K562 (cell line): ENCODE data around the gene SEMA6C. TPM values are rescaled to one million over a fixed set of nuclear protein-coding genes. Genes with fewer than 3 reads are reported as not detected.
A peak's percentile ranks its signal among the peaks of the same experiment; 100 is the strongest.

Source experiments
- DNMT1 ChIP-seq: fragments of 450-650 bp; IDR thresholded peaks from 2 replicates; pipeline ENCODE4 v1.6.1; 2016; ENCODE audit warnings: antibody characterized with exemption, mild to moderate bottlenecking
- FOXK2 ChIP-seq, 2 experiments: fragments of 450-650 bp; IDR thresholded peaks in 1 of 2; conservative IDR thresholded peaks in 1 of 2; 2 replicates each; pipeline ENCODE4 v1.6.1; 2016; ENCODE audit warnings: low read depth in 2 of 2, mild to moderate bottlenecking in 1 of 2
- GATA2 ChIP-seq: sonication (generic); formaldehyde crosslinking; IDR thresholded peaks from 2 replicates; pipeline ENCODE4 v1.4.0; 2020; ENCODE audit warnings: mild to moderate bottlenecking, missing genetic modification reagents
- HNRNPUL1 ChIP-seq: fragments of 200-400 bp; formaldehyde crosslinking; IDR thresholded peaks from 2 replicates; pipeline ENCODE4 v1.6.1; 2017; ENCODE audit warnings: low read length
- NFRKB ChIP-seq: fragments of 450-650 bp; IDR thresholded peaks from 2 replicates; pipeline ENCODE4 v1.6.1; 2016; ENCODE audit warnings: low read depth
- PHB ChIP-seq: fragments of 250-450 bp; sonication (Bioruptor Pico); IDR thresholded peaks from 2 replicates; pipeline ENCODE4 v1.5.0; 2021
- RBBP5 ChIP-seq: fragments of 200-600 bp; sonication (generic); IDR thresholded peaks from 2 replicates; pipeline ENCODE4 v1.6.1; 2012; ENCODE audit warnings: borderline replicate concordance, mild to moderate bottlenecking, low read length, control low read depth, inconsistent platforms; ENCODE audit not compliant: insufficient read depth, poor library complexity, severe bottlenecking
- RBM17 ChIP-seq: fragments of 200-400 bp; formaldehyde crosslinking; IDR thresholded peaks from 2 replicates; pipeline ENCODE4 v1.6.1; 2017; ENCODE audit warnings: low read depth, mild to moderate bottlenecking, low read length, borderline replicate concordance
- RBM22 ChIP-seq: fragments of 200-400 bp; formaldehyde crosslinking; IDR thresholded peaks from 2 replicates; pipeline ENCODE4 v1.6.1; 2018; ENCODE audit warnings: low read length, low read depth; ENCODE audit not compliant: poor library complexity, severe bottlenecking
- SAFB ChIP-seq: fragments of 200-400 bp; formaldehyde crosslinking; IDR thresholded peaks from 2 replicates; pipeline ENCODE4 v1.6.1; 2017; ENCODE audit warnings: low read depth, low read length, borderline replicate concordance
- SRSF9 ChIP-seq: fragments of 200-400 bp; formaldehyde crosslinking; IDR thresholded peaks from 2 replicates; pipeline ENCODE4 v1.6.1; 2017; ENCODE audit warnings: low read depth, low read length, borderline replicate concordance
- TSC22D4 ChIP-seq: fragments of 450-650 bp; IDR thresholded peaks from 2 replicates; pipeline ENCODE4 v1.6.1; 2016; ENCODE audit warnings: missing genetic modification characterization, missing biosample characterization, control low read depth
- ZNF75A ChIP-seq: fragments of 450-650 bp; formaldehyde crosslinking; IDR thresholded peaks from 2 replicates; pipeline ENCODE4 v1.4.0; 2020; ENCODE audit warnings: mild to moderate bottlenecking
- polyA plus RNA-seq, 8 experiments: library from polyadenylated mRNA; depleted of rRNA in 4 of 8; stranded (reverse) in 5 of 8; unstranded in 3 of 8; fragments of >200 nt; fragmentation: Nextera tagmentation in 2 of 8; fragmentation: Illumina TruSeq in 1 of 8; extraction: Ambion mirVana in 2 of 8; extraction: Trizol in 1 of 8; gene quantifications; 2 replicates each; pipeline versions ENCODE4 v1.2.1 to v1.2.3, GENCODE V29; 2011 to 2014; ENCODE audit warnings: inconsistent platforms in 1 of 8, missing spikeins in 1 of 8
- total RNA-seq, 7 experiments: library from RNA; depleted of rRNA in 6 of 7; stranded (reverse); fragments of >200 nt in 6 of 7; fragmentation: Illumina TruSeq in 2 of 7; extraction: Trizol in 2 of 7; gene quantifications; 2 replicates each; pipeline versions ENCODE4 v1.2.1 to v1.2.3, GENCODE V29; 2011 to 2021; ENCODE audit warnings: low replicate concordance in 1 of 7
- TF ChIP-seq, protein P1 (sequence below): fragments of 450-650 bp; formaldehyde crosslinking; IDR thresholded peaks from 2 replicates; pipeline ENCODE4 v1.4.0; 2020; ENCODE audit warnings: mild to moderate bottlenecking, mixed read lengths
- TF ChIP-seq, protein P2 (sequence below): conservative IDR thresholded peaks from 2 replicates; pipeline ENCODE4 v1.6.1; 2011; ENCODE audit warnings: low read depth, mild to moderate bottlenecking, low read length; ENCODE audit not compliant: control insufficient read depth
- TF ChIP-seq, protein P3 (sequence below): fragments of 200-800 bp; sonication (Bioruptor generic); IDR thresholded peaks from 2 replicates; pipeline ENCODE4 v1.6.1; 2017; ENCODE audit warnings: missing genetic modification characterization, missing compliant biosample characterization
- TF ChIP-seq, protein P4 (sequence below): fragments of 250-450 bp; sonication (Bioruptor Pico); IDR thresholded peaks from 2 replicates; pipeline ENCODE4 v1.8.0; 2021; ENCODE audit warnings: moderate library complexity, mild to moderate bottlenecking, inconsistent platforms
- TF ChIP-seq, protein P5 (sequence below): sonication (generic); formaldehyde crosslinking; IDR thresholded peaks from 2 replicates; pipeline ENCODE4 v1.8.0; 2022; ENCODE audit warnings: mild to moderate bottlenecking, missing genetic modification reagents
- TF ChIP-seq, protein P6 (sequence below): fragments of 450-650 bp; IDR thresholded peaks from 2 replicates; pipeline ENCODE4 v1.6.1; 2016; ENCODE audit warnings: antibody characterized with exemption

The SEMA6C gene
- total and polyA plus RNA-seq, 9 of the 15 experiments (the other 6 are each of a cell fraction or from before 2014, with no cell fraction given): 0.03 to 4.6 (median 0.95) TPM

DNA sequence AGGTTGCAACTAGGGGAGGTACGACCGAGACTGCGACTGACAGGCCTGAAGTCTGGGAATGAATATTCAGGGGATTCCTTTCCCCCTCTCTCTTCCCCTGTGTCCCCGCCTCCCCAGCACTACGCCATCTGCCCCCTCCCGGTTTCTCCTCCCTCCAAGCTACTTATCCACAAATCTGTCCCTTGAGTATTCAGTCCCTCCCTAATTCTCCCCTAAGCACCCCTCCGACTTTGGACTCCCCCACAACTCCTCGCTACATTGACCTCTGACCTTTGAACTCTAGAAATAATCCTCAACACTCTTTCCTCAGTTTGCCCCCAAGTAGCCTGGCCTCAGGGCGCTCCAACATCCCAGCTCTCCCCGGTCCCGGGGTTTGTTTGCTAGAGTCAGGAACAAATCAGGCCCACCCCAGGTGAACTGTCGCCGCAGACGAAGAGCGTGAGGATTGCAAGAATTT lies 18.9 kb upstream of the SEMA6C start (continued):
- TF ChIP-seq PHB (CRISPR knock-in tag) (no peak), SAFB (no peak), NFRKB (no peak; the same call in 1 of the 2 replicates), FOXK2 (conservative IDR thresholded peaks at IDR 0.05 in 1 of 2, IDR thresholded peaks at IDR 0.05 in 1 of 2; ENCODE audit: low read depth in 2 of 2) (no peak; a peak in 1 of 4 replicates), DNMT1 (no peak), ZNF75A (CRISPR knock-in tag) (no peak), SRSF9 (no peak), GATA2 (CRISPR knock-in tag) (no peak), RBM22 (no peak), HNRNPUL1 (no peak), RBBP5 (no peak), TSC22D4 (tag) (no peak), RBM17 (no peak)
- TF ChIP-seq, protein P1, sequence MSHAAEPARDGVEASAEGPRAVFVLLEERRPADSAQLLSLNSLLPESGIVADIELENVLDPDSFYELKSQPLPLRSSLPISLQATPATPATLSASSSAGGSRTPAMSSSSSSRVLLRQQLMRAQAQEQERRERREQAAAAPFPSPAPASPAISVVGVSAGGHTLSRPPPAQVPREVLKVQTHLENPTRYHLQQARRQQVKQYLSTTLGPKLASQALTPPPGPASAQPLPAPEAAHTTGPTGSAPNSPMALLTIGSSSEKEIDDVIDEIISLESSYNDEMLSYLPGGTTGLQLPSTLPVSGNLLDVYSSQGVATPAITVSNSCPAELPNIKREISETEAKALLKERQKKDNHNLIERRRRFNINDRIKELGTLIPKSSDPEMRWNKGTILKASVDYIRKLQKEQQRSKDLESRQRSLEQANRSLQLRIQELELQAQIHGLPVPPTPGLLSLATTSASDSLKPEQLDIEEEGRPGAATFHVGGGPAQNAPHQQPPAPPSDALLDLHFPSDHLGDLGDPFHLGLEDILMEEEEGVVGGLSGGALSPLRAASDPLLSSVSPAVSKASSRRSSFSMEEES (CRISPR knock-in tag): no peak
- TF ChIP-seq, protein P2, sequence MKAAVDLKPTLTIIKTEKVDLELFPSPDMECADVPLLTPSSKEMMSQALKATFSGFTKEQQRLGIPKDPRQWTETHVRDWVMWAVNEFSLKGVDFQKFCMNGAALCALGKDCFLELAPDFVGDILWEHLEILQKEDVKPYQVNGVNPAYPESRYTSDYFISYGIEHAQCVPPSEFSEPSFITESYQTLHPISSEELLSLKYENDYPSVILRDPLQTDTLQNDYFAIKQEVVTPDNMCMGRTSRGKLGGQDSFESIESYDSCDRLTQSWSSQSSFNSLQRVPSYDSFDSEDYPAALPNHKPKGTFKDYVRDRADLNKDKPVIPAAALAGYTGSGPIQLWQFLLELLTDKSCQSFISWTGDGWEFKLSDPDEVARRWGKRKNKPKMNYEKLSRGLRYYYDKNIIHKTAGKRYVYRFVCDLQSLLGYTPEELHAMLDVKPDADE: no peak
- TF ChIP-seq, protein P3, sequence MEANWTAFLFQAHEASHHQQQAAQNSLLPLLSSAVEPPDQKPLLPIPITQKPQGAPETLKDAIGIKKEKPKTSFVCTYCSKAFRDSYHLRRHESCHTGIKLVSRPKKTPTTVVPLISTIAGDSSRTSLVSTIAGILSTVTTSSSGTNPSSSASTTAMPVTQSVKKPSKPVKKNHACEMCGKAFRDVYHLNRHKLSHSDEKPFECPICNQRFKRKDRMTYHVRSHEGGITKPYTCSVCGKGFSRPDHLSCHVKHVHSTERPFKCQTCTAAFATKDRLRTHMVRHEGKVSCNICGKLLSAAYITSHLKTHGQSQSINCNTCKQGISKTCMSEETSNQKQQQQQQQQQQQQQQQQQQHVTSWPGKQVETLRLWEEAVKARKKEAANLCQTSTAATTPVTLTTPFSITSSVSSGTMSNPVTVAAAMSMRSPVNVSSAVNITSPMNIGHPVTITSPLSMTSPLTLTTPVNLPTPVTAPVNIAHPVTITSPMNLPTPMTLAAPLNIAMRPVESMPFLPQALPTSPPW: peak; percentile 56; the same call in 1 of the 2 replicates
- TF ChIP-seq, protein P4, sequence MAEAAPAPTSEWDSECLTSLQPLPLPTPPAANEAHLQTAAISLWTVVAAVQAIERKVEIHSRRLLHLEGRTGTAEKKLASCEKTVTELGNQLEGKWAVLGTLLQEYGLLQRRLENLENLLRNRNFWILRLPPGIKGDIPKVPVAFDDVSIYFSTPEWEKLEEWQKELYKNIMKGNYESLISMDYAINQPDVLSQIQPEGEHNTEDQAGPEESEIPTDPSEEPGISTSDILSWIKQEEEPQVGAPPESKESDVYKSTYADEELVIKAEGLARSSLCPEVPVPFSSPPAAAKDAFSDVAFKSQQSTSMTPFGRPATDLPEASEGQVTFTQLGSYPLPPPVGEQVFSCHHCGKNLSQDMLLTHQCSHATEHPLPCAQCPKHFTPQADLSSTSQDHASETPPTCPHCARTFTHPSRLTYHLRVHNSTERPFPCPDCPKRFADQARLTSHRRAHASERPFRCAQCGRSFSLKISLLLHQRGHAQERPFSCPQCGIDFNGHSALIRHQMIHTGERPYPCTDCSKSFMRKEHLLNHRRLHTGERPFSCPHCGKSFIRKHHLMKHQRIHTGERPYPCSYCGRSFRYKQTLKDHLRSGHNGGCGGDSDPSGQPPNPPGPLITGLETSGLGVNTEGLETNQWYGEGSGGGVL (CRISPR knock-in tag): no peak
- TF ChIP-seq, protein P5, sequence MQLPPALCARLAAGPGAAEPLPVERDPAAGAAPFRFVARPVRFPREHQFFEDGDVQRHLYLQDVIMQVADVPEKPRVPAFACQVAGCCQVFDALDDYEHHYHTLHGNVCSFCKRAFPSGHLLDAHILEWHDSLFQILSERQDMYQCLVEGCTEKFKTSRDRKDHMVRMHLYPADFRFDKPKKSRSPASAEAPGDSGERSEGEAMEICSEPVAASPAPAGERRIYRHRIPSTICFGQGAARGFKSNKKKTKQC (CRISPR knock-in tag): no peak
- TF ChIP-seq, protein P6, sequence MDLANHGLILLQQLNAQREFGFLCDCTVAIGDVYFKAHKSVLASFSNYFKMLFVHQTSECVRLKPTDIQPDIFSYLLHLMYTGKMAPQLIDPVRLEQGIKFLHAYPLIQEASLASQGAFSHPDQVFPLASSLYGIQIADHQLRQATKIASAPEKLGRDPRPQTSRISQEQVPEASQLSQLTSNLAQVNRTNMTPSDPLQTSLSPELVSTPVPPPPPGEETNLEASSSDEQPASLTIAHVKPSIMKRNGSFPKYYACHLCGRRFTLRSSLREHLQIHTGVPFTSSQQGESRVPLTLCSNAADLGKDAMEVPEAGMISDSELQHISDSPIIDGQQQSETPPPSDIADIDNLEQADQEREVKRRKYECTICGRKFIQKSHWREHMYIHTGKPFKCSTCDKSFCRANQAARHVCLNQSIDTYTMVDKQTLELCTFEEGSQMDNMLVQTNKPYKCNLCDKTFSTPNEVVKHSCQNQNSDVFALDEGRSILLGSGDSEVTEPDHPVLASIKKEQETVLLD: 0 out of 2 replicates have a peak, but pooled peaks have one; percentile 46
